Lower leg skin (tissue), 4 donors: ENCODE data around the gene APOB. TPM values are rescaled to one million over a fixed set of nuclear protein-coding genes. Genes with fewer than 3 reads are reported as not detected.

ENCODE experiments used
- DNase-seq, 2 donors: peaks; one replicate each; pipeline ENCODE4 v3.0.0-alpha.2; 2019; ENCODE audit warnings: low spot score in 2 of 2
- H3K4me3 ChIP-seq: fragments of 200-600 bp; sonication (generic); 2 replicates; pipeline ENCODE4 v1.5.1; 2017; ENCODE audit warnings: mild to moderate bottlenecking, low read depth; ENCODE audit not compliant: poor library complexity, severe bottlenecking
- CTCF ChIP-seq, 3 donors: fragments of 450-650 bp; IDR thresholded peaks; one replicate each; pipeline ENCODE4 v1.5.1; 2016; ENCODE audit warnings: antibody characterized with exemption in 3 of 3, mild to moderate bottlenecking in 3 of 3, moderate library complexity in 2 of 3
- POLR2A ChIP-seq, 2 donors: fragments of 450-650 bp; IDR thresholded peaks; one replicate each; pipeline ENCODE4 v1.6.1; 2016 to 2017; ENCODE audit warnings: antibody characterized with exemption in 2 of 2, mild to moderate bottlenecking in 1 of 2, moderate library complexity in 1 of 2
- WGBS, 2 donors: methylation state at CpG; one replicate each; pipeline ENCODE4 v1.1.5; 2018; 5-methylcytosine and 5-hydroxymethylcytosine counted together
- intact Hi-C: fragments of 100-400 bp; cut with DNase I; formaldehyde crosslinking; loops from one replicate; pipeline ENCODE4 v1.15.0; 2023; ENCODE audit warnings: low total_unique reads
- total RNA-seq, 4 donors: library from RNA; depleted of rRNA; stranded (reverse); fragments of >200 nt; gene quantifications; one replicate each; pipeline ENCODE4 v1.1.0, GENCODE V29; 2016

The APOB gene
- total RNA-seq, 4 donors from 2014 or later: 2.2 to 3.2 (median 2.3) TPM

- no peak overlapping the region for H3K4me3 ChIP-seq
- intact Hi-C loops: no loop called here
- DNase-seq: no peak
- no peak for TF ChIP-seq POLR2A (IDR thresholded peaks at IDR 0.05)
- no peak for TF ChIP-seq CTCF (IDR thresholded peaks at IDR 0.05)
Measured at GRCh38 chr2:21026479-21027282, 17.2 kb downstream of the APOB start.

GRCh38 chr2:21025690-21026478, 18.0 kb downstream of the APOB start:
- intact Hi-C loops: no loop called here
- no peak for TF ChIP-seq POLR2A (IDR thresholded peaks at IDR 0.05)
- TF ChIP-seq CTCF (IDR thresholded peaks at IDR 0.05): no peak
- no peak for DNase-seq
- WGBS, 2 donors: 83 to 89% methylated on average over 11 of the region's 11 CpGs
- no peak overlapping the region for H3K4me3 ChIP-seq

GRCh38 chr2:21024722-21025389, 19.0 kb downstream of the APOB start:
- no peak overlapping the region for H3K4me3 ChIP-seq
- no peak for DNase-seq
- TF ChIP-seq CTCF (IDR thresholded peaks at IDR 0.05): no peak
- no peak for TF ChIP-seq POLR2A (IDR thresholded peaks at IDR 0.05)
- intact Hi-C loops: no loop called here
- WGBS, 2 donors: 93 to 98% methylated on average over 7 of the region's 7 CpGs

- H3K4me3 ChIP-seq: no peak overlapping the region
- 80 to 85% methylated on average over 5 of the region's 5 CpGs for WGBS, 2 donors
- DNase-seq: no peak
- intact Hi-C loops: no loop called here
- TF ChIP-seq CTCF (IDR thresholded peaks at IDR 0.05) (no peak), POLR2A (IDR thresholded peaks at IDR 0.05) (no peak)
Measured at GRCh38 chr2:21024198-21024597, 19.7 kb downstream of the APOB start.

GRCh38 chr2:21023419-21024181, 20.3 kb downstream of the APOB start:
- intact Hi-C loops: no loop called here
- WGBS, 2 donors: 85% methylated on average over 4 of the region's 4 CpGs
- DNase-seq: no peak
- no peak for TF ChIP-seq CTCF (IDR thresholded peaks at IDR 0.05)
- no peak for TF ChIP-seq POLR2A (IDR thresholded peaks at IDR 0.05)
- no peak overlapping the region for H3K4me3 ChIP-seq
